Measurements from ENCODE around the gene MFSD6.
"Not testable (repeated sequence)": the region's sequence is repeated elsewhere in the genome, so short reads cannot be mapped to it uniquely, and the experiment has no call there.

The MFSD6 gene

DNA sequence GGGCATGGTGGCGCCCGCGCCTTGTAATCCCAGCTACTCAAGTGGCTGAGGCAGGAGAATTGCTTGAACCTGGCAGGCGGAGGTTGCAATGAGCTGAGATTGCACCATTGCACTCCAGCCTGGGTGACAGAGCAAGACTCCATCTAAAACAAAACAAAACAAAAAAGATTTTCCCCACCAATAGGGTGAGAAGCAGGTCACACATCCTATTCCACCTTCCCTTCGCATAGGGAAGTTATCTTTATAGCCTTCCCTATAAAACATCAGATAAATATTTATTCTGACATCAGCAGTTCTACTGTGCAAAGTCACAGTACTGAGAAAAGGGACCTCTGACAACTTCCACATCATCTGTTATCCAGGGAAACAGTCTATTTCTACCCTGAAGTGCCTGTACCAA is 101.7 kb downstream of the MFSD6 start:
- not testable (repeated sequence) for H3K36me3 ChIP-seq (ENCODE audit: insufficient read depth, low read length); H3K27me3 ChIP-seq (ENCODE audit: insufficient read depth, low read length); H3K4me3 ChIP-seq (ENCODE audit: low read length); H3K4me1 ChIP-seq (ENCODE audit: insufficient read depth, low read length); H2AFZ ChIP-seq (ENCODE audit: low read depth, low read length); H3K9me3 ChIP-seq (ENCODE audit: low read length)

- H2AFZ ChIP-seq (ENCODE audit: low read depth, low read length) = no peak overlapping the region
- H3K4me3 ChIP-seq (ENCODE audit: low read length) = no peak overlapping the region
Measured at GRCh38 chr2:190511104-190511503, 102.9 kb downstream of the MFSD6 start.

GRCh38 chr2:190512539-190513095 is 104.5 kb downstream of the MFSD6 start:
- H3K4me1 ChIP-seq (ENCODE audit: insufficient read depth, low read length) = no peaks in the 10 kb centered on the region
- H3K9me3 ChIP-seq (ENCODE audit: low read length) = no peaks in the 10 kb centered on the region
- H2AFZ ChIP-seq (ENCODE audit: low read depth, low read length) = no peak overlapping the region
- H3K4me3 ChIP-seq (ENCODE audit: low read length) = no peak overlapping the region
- H3K36me3 ChIP-seq (ENCODE audit: insufficient read depth, low read length) = no peaks in the 10 kb centered on the region
- H3K27me3 ChIP-seq (ENCODE audit: insufficient read depth, low read length) = no peaks in the 10 kb centered on the region

More at GRCh38 chr2:190511104-190511503, 102.9 kb downstream of the MFSD6 start:
- Histone ChIP-seq H3K9me3 (ENCODE audit: low read length) (no peaks in the 10 kb centered on the region), H3K36me3 (ENCODE audit: insufficient read depth, low read length) (no peaks in the 10 kb centered on the region), H3K4me1 (ENCODE audit: insufficient read depth, low read length) (no peaks in the 10 kb centered on the region), H3K27me3 (ENCODE audit: insufficient read depth, low read length) (no peaks in the 10 kb centered on the region)

GRCh38 chr2:190513877-190514276 is 105.7 kb downstream of the MFSD6 start:
- Histone ChIP-seq H2AFZ (ENCODE audit: low read depth, low read length) (no peak overlapping the region), H3K9me3 (ENCODE audit: low read length) (no peaks in the 10 kb centered on the region), H3K4me3 (ENCODE audit: low read length) (no peak overlapping the region), H3K36me3 (ENCODE audit: insufficient read depth, low read length) (no peaks in the 10 kb centered on the region), H3K4me1 (ENCODE audit: insufficient read depth, low read length) (no peaks in the 10 kb centered on the region), H3K27me3 (ENCODE audit: insufficient read depth, low read length) (no peaks in the 10 kb centered on the region)

DNA sequence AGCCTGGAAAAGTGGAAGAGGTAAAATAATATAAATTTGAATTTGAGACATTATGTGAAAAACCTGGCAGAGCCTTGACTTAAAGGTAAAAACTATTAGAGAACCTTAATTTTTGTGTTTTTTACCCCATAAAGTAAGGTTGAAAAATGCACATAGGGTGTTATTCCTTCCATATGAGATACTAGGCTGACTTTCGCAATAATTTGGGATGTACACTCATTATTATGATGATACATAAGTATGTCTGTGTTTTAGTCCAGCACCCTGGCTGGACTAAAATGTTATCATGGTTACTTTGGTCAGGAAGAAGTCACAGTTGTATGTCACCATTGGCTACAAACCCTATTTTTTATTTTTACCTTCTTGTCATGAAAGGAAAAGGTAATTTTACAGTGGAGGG is 106.5 kb downstream of the MFSD6 start:
- H3K27me3 ChIP-seq (ENCODE audit: insufficient read depth, low read length) = no peaks in the 10 kb centered on the region
- H3K9me3 ChIP-seq (ENCODE audit: low read length) = no peaks in the 10 kb centered on the region
- no peak overlapping the region for H2AFZ ChIP-seq (ENCODE audit: low read depth, low read length)
- H3K4me3 ChIP-seq (ENCODE audit: low read length) = no peak overlapping the region
- no peaks in the 10 kb centered on the region for H3K4me1 ChIP-seq (ENCODE audit: insufficient read depth, low read length)
- H3K36me3 ChIP-seq (ENCODE audit: insufficient read depth, low read length) = no peaks in the 10 kb centered on the region

DNA sequence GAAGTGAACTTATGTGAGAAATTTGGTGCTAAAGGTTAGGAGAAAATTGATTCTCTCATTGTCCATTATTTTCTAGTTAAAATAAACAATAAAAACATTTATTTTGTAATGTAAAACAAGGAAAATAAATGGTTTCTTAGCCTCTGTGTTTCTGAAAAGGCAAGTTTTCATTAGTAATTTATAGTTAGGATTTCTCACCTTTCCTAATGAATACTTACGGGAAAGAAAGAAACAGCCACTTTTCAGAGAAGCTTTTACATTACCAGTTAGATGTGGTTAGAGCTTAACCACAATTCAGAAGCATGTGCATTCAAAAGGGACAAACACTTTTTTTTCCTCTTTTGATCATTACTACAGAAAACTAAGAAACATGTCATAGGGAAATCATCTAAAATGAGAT is 107.5 kb downstream of the MFSD6 start:
- no peak overlapping the region for H2AFZ ChIP-seq (ENCODE audit: low read depth, low read length)
- no peak overlapping the region for H3K4me3 ChIP-seq (ENCODE audit: low read length)
- H3K9me3 ChIP-seq (ENCODE audit: low read length) = no peaks in the 10 kb centered on the region
- no peaks in the 10 kb centered on the region for H3K27me3 ChIP-seq (ENCODE audit: insufficient read depth, low read length)
- no peaks in the 10 kb centered on the region for H3K36me3 ChIP-seq (ENCODE audit: insufficient read depth, low read length)
- H3K4me1 ChIP-seq (ENCODE audit: insufficient read depth, low read length) = no peaks in the 10 kb centered on the region

- Histone ChIP-seq H3K27me3 (ENCODE audit: insufficient read depth, low read length) (no peaks in the 10 kb centered on the region), H3K4me1 (ENCODE audit: insufficient read depth, low read length) (no peaks in the 10 kb centered on the region), H3K36me3 (ENCODE audit: insufficient read depth, low read length) (no peaks in the 10 kb centered on the region), H3K4me3 (ENCODE audit: low read length) (no peak overlapping the region), H3K9me3 (ENCODE audit: low read length) (no peaks in the 10 kb centered on the region), H2AFZ (ENCODE audit: low read depth, low read length) (no peak overlapping the region)
Measured at GRCh38 chr2:190517468-190517867, 109.3 kb downstream of the MFSD6 start.

DNA sequence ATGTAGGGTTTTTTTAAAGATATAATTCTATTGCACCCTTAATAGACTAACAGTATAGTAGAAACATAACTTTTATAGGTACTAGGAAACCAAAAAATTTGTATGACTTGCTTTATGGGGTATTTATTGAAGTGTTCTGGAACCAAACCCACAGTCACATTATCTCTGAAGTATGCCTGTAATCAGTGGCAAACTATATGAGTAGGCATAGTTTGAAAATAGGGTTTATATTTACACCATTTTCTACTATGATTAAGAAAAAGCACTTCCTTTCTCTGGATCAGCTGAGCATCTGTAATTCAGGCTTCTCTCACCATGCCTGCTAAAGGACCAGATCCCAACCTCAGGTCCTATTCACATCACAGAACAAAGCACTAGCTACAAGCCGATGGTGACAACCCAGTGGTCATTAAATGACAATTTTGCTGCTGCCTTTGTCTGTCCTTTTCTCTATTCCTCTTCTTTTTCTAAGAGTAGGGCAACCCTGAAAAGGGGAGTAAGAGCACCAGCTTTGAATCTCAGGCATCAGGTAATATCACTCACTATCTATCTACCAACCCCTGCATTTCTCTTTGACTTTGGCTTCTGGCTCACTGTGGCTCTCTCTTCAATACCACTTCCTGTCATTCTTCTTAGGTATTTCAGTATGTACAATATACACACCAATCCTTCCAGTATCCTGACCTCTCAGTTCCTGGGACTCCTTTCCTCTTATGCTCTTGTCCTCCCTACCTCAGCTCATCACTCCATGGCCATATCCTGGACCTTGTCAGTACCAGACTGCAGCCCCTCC is 112.0 kb downstream of the MFSD6 start:
- Histone ChIP-seq H3K4me1 (ENCODE audit: insufficient read depth, low read length) (no peaks in the 10 kb centered on the region), H3K9me3 (ENCODE audit: low read length) (no peaks in the 10 kb centered on the region), H3K27me3 (ENCODE audit: insufficient read depth, low read length) (no peaks in the 10 kb centered on the region), H2AFZ (ENCODE audit: low read depth, low read length) (no peak overlapping the region), H3K36me3 (ENCODE audit: insufficient read depth, low read length) (no peaks in the 10 kb centered on the region), H3K4me3 (ENCODE audit: low read length) (no peak overlapping the region)

DNA sequence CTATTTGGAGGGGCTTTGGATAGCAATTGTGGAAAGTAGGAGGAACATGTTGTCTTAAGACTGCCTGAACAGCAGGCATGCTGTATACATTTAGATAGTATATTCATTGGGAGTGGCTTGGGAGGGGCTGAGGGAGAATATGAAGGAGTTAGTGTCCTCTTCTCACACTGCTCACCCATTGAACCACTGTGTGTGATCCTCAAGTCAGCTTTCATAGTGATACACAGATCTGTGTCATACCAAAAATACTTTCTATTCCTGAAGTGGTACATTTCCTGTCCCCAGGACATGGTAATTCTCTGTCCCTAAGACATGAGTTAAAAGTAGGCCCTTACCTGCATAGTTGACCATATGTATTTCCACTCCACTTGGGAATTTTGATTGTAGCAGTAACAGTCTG is 116.8 kb downstream of the MFSD6 start:
- no peak overlapping the region for H2AFZ ChIP-seq (ENCODE audit: low read depth, low read length)
- H3K36me3 ChIP-seq (ENCODE audit: insufficient read depth, low read length) = no peaks in the 10 kb centered on the region
- no peaks in the 10 kb centered on the region for H3K4me1 ChIP-seq (ENCODE audit: insufficient read depth, low read length)
- no peak overlapping the region for H3K4me3 ChIP-seq (ENCODE audit: low read length)
- H3K9me3 ChIP-seq (ENCODE audit: low read length) = no peaks in the 10 kb centered on the region
- H3K27me3 ChIP-seq (ENCODE audit: insufficient read depth, low read length) = no peaks in the 10 kb centered on the region

DNA sequence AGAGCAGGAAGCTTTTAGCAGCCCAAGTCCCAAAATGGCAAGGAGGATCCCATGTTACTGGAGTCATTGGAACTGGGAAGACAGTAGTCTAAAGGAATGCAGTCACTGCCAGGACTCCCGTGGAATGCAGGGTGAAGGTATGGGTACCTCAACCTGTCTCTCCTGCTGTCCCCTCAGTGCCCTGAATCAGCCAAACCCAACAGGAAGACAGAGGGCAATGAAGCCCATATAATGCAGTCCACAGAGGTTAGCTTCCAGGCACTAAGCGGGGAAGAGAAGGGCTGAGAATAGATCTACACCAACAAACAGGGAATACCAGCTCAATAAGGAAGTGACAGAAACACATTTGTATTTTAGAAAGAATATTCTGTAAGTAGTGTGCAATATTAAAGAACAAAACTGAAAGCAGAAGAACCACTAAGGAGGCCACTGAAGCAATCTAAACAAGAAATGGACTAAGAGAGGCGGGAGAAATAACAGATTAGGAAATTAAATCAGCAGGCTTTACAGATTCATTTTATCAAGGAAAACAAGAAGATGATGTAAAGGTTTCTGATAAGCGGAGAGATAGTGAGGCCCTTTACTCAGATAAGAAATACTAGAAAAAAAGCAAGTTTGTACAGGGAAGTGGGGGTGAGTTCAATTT is 118.1 kb downstream of the MFSD6 start:
- no peaks in the 10 kb centered on the region for H3K36me3 ChIP-seq (ENCODE audit: insufficient read depth, low read length)

GRCh38 chr2:190527214-190527613 is 119.1 kb downstream of the MFSD6 start:
- Histone ChIP-seq H3K4me3 (ENCODE audit: low read length) (no peak overlapping the region), H2AFZ (ENCODE audit: low read depth, low read length) (no peak overlapping the region), H3K4me1 (ENCODE audit: insufficient read depth, low read length) (no peaks in the 10 kb centered on the region), H3K36me3 (ENCODE audit: insufficient read depth, low read length) (no peaks in the 10 kb centered on the region), H3K9me3 (ENCODE audit: low read length) (no peaks in the 10 kb centered on the region), H3K27me3 (ENCODE audit: insufficient read depth, low read length) (no peaks in the 10 kb centered on the region)

More for the DNA sequence above, 118.1 kb downstream of the MFSD6 start:
- H2AFZ ChIP-seq (ENCODE audit: low read depth, low read length) = no peak overlapping the region
- H3K27me3 ChIP-seq (ENCODE audit: insufficient read depth, low read length) = no peaks in the 10 kb centered on the region
- no peaks in the 10 kb centered on the region for H3K4me1 ChIP-seq (ENCODE audit: insufficient read depth, low read length)
- H3K9me3 ChIP-seq (ENCODE audit: low read length) = no peaks in the 10 kb centered on the region
- H3K4me3 ChIP-seq (ENCODE audit: low read length) = no peak overlapping the region

DNA sequence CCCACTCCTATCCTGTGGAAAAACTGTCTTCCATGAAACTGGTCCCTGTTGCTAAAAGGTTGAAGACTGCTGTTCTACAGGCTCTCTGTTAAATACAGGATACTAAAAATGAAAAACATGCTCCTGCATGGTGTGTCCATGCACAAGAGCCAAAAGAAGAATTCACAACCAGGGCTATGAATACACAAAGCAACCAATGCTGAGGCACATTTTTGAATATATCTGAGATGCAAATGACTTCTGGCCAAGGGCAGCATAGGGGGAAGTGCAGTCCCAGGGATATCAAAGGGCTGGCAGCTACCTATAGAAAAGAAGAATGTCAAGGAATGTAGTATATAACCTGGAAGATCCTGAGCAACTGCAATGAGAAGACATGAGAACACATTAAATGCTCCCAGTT is 119.8 kb downstream of the MFSD6 start:
- H3K4me3 ChIP-seq (ENCODE audit: low read length) = no peak overlapping the region
- no peaks in the 10 kb centered on the region for H3K27me3 ChIP-seq (ENCODE audit: insufficient read depth, low read length)
- H3K9me3 ChIP-seq (ENCODE audit: low read length) = no peaks in the 10 kb centered on the region
- H3K4me1 ChIP-seq (ENCODE audit: insufficient read depth, low read length) = no peaks in the 10 kb centered on the region
- H3K36me3 ChIP-seq (ENCODE audit: insufficient read depth, low read length) = no peaks in the 10 kb centered on the region
- H2AFZ ChIP-seq (ENCODE audit: low read depth, low read length) = no peak overlapping the region

- H2AFZ ChIP-seq (ENCODE audit: low read depth, low read length) = no peak overlapping the region
- no peaks in the 10 kb centered on the region for H3K27me3 ChIP-seq (ENCODE audit: insufficient read depth, low read length)
- H3K4me1 ChIP-seq (ENCODE audit: insufficient read depth, low read length) = no peaks in the 10 kb centered on the region
- H3K9me3 ChIP-seq (ENCODE audit: low read length) = no peaks in the 10 kb centered on the region
- no peak overlapping the region for H3K4me3 ChIP-seq (ENCODE audit: low read length)
- H3K36me3 ChIP-seq (ENCODE audit: insufficient read depth, low read length) = no peaks in the 10 kb centered on the region
Measured at GRCh38 chr2:190528521-190529001, 120.4 kb downstream of the MFSD6 start.
